SK-MEL-5 (cell line): ENCODE results near the gene WNT3A. TPM values are rescaled to one million over a fixed set of nuclear protein-coding genes. Genes with fewer than 3 reads are reported as not detected.

ENCODE experiments used
- DNase-seq: peaks from one replicate; pipeline ENCODE4 v3.0.0-alpha.2; 2016; ENCODE audit warnings: low read depth, low spot score
- in situ Hi-C: cut with HindIII; loops from 2 replicates; pipeline ENCODE4 v1.10.0; 2016; ENCODE audit warnings: low sequenced_read_pairs, high pct_unique_total_duplicates, low pct_unique_long_range_greater_than_20kb
- small RNA-seq, 2 experiments: library from RNA; depleted of rRNA; stranded (forward); fragments of <200 nt; gene quantifications; one replicate each; pipeline ENCODE3, GENCODE V24; 2014
- total RNA-seq: library from RNA; depleted of rRNA; stranded (reverse); fragments of >200 nt; shearing (Covaris generic); gene quantifications from 2 replicates; pipeline ENCODE4 v1.2.3, GENCODE V29; 2014; rRNA removed

The WNT3A gene
- total RNA-seq, 1 experiment from 2014 or later = not detected

DNA sequence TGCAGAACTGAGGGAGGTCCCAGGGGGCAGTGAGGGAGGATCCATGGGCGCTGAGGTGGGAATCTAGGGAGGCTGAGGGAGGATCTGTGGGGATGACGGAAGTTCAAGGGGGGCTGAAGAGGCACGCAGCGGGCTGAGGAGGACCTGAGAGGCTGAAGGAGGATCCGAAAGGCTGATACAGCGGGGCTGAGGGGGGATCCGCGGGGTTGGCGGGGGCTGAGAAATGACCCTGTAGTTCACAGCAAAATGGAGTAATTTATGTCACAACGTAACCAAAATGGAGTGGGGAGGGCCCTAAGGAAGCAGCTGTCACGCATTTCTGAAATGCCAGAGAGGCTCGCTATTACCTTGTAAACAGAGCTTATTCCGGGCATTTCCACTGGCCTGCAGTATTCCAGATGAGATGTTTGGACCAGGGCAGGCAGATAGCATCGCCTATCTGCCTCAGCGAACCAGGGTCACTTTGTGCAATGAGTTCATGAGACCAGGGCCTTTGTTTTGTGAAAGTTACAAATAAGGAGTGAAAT is 103.2 kb downstream of the WNT3A start:
- no peak for DNase-seq
- in situ Hi-C loops = no loop called here

- DNase-seq = no peak
- in situ Hi-C loops = no loop called here
These were observed 103.8 kb downstream of the WNT3A start for GRCh38 chr1:228110556-228110955.

Small RNA genes lying within 50 kb of the gene (small RNA-seq; reads per million reads assigned to genes)
- gene SEPT14P17 = 0 reads per million in 2 experiments

Other genes with a start within 250 kb of the WNT3A start
- gene PRSS38, start 191.3 kb upstream of the WNT3A start, total RNA-seq = not detected in 2 replicates
- not detected in 2 replicates for gene WNT9A, start 59.1 kb upstream of the WNT3A start, total RNA-seq
- gene ARF1, start 75.7 kb downstream of the WNT3A start, total RNA-seq = 101 and 106 TPM in 2 replicates
- gene C1orf35, start 96.3 kb downstream of the WNT3A start, total RNA-seq = 7.8 and 11.1 TPM in 2 replicates
- gene MRPL55, start 102.3 kb downstream of the WNT3A start, total RNA-seq = 55.2 and 59.6 TPM in 2 replicates
- 198 and 236 TPM in 2 replicates for gene GUK1, start 133.3 kb downstream of the WNT3A start, total RNA-seq
- gene GJC2, start 142.9 kb downstream of the WNT3A start, total RNA-seq = 0.16 TPM in 1 of 2 replicates, not detected in the other
- gene IBA57, start 158.8 kb downstream of the WNT3A start, total RNA-seq = 4.8 and 8.0 TPM in 2 replicates
- gene OBSCN, start 201.0 kb downstream of the WNT3A start, total RNA-seq = 0.98 and 1.7 TPM in 2 replicates